Stimulated activated CD4-positive, alpha-beta T cell treated with anti-CD3 and anti-CD28 coated beads, Interleukin-2, amount 100 ng/mL, for 4 hours (primary cell): Measurements from ENCODE around the gene WDR90.

Experiments used
- DNase-seq: peaks from one replicate; pipeline ENCODE4 v3.0.0-alpha.2; 2020; ENCODE audit warnings: low read depth

Gene WDR90

GRCh38 chr16:638836-639235 is 10.3 kb upstream of the WDR90 start:
- DNase-seq, result no peak

- DNase-seq, result no peak
Measured at GRCh38 chr16:640614-641013, 8.6 kb upstream of the WDR90 start.

- peak; percentile 48 for DNase-seq
Measured at GRCh38 chr16:641326-642188, 7.6 kb upstream of the WDR90 start, which contains the start of gene MCRIP2. MCRIP2 (plus strand) TSS chr16:641828; CDS start chr16:641992, 164 bp downstream.

- no peak for DNase-seq
Measured at GRCh38 chr16:642189-643049, 6.7 kb upstream of the WDR90 start.

- DNase-seq, result no peak
Measured at GRCh38 chr16:643050-643368, 6.2 kb upstream of the WDR90 start.

- DNase-seq, result no peak
Measured at GRCh38 chr16:644556-644955, 4.6 kb upstream of the WDR90 start.

- DNase-seq, result no peak
Measured at GRCh38 chr16:645852-646678, 3.1 kb upstream of the WDR90 start.

- DNase-seq, result no peak
Measured at GRCh38 chr16:646679-647172, 2.4 kb upstream of the WDR90 start.

GRCh38 chr16:647173-647902 is 1.8 kb upstream of the WDR90 start:
- no peak for DNase-seq

GRCh38 chr16:648071-648780 is 939 bp upstream of the WDR90 start:
- DNase-seq, result no peak

GRCh38 chr16:649631-650030 is 466 bp downstream of the WDR90 start:
- DNase-seq, result no peak

- no peak for DNase-seq
Measured at GRCh38 chr16:651844-652243, 2.7 kb downstream of the WDR90 start.

- DNase-seq, result no peak
Measured at GRCh38 chr16:652454-653305, 3.5 kb downstream of the WDR90 start.

- DNase-seq, result no peak
Measured at GRCh38 chr16:654034-654433, 4.9 kb downstream of the WDR90 start.

- no peak for DNase-seq
Measured at GRCh38 chr16:657487-657886, 8.3 kb downstream of the WDR90 start.

- no peak for DNase-seq
Measured at GRCh38 chr16:658679-659571, 9.8 kb downstream of the WDR90 start.

- DNase-seq, result no peak
Measured at GRCh38 chr16:659618-660017, 10.5 kb downstream of the WDR90 start.

GRCh38 chr16:660132-660458 is 10.9 kb downstream of the WDR90 start:
- no peak for DNase-seq
